Peyer's patch (tissue), 4 donors: ENCODE data around the gene COL6A2.

Experiments
- POLR2A ChIP-seq, 2 donors: fragments of 450-650 bp; IDR thresholded peaks; one replicate each; pipeline ENCODE4 v1.5.1; 2017; ENCODE audit warnings: antibody characterized with exemption in 2 of 2, mild to moderate bottlenecking in 2 of 2, moderate library complexity in 2 of 2
- TF ChIP-seq, protein P1 (sequence below), 6 experiments: fragments of 450-650 bp in 4 of 6; fragments of 200-600 bp in 2 of 6; sonication (generic) in 1 of 6; IDR thresholded peaks; one replicate each; pipeline ENCODE4 v1.5.1; 2017 to 2019; ENCODE audit warnings: antibody characterized with exemption in 6 of 6, mild to moderate bottlenecking in 3 of 6, moderate library complexity in 1 of 6

DNA sequence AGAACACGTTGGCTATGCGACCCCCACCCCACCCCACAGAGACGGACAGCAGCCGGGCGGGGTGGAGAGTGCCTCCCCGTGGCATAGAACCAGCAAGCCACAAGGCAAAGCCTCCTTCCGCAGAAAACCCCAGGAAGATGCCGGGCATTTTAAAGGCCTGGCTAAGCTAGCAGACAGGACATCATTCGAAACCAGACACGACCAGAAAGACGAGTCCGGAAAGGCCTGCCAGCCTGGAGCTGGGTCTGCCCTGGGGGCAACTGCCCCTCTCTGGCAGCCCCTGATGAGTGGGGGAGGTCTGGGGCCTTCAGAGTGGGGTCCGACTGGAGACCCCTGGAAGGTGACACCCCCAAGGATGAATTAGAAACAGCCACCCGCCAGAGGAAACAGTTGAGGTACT, 48.9 kb downstream of the COL6A2 start:
- TF ChIP-seq, protein P1, sequence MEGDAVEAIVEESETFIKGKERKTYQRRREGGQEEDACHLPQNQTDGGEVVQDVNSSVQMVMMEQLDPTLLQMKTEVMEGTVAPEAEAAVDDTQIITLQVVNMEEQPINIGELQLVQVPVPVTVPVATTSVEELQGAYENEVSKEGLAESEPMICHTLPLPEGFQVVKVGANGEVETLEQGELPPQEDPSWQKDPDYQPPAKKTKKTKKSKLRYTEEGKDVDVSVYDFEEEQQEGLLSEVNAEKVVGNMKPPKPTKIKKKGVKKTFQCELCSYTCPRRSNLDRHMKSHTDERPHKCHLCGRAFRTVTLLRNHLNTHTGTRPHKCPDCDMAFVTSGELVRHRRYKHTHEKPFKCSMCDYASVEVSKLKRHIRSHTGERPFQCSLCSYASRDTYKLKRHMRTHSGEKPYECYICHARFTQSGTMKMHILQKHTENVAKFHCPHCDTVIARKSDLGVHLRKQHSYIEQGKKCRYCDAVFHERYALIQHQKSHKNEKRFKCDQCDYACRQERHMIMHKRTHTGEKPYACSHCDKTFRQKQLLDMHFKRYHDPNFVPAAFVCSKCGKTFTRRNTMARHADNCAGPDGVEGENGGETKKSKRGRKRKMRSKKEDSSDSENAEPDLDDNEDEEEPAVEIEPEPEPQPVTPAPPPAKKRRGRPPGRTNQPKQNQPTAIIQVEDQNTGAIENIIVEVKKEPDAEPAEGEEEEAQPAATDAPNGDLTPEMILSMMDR (IDR thresholded peaks at IDR 0.05): no peak
- no peak for TF ChIP-seq POLR2A (IDR thresholded peaks at IDR 0.05)
